HepG2 (cell line): ENCODE data around the gene CASP6. TPM values are rescaled to one million over a fixed set of nuclear protein-coding genes. Genes with fewer than 3 reads are reported as not detected.

Experiments
- CC2D1A ChIP-seq: sonication (generic); formaldehyde crosslinking; IDR thresholded peaks from 2 replicates; pipeline ENCODE4 v1.8.1; 2023; ENCODE audit warnings: mild to moderate bottlenecking, missing genetic modification reagents
- JDP2 ChIP-seq: sonication (generic); formaldehyde crosslinking; IDR thresholded peaks from 2 replicates; pipeline ENCODE4 v1.8.1; 2022; ENCODE audit warnings: missing genetic modification reagents, borderline replicate concordance
- MYNN ChIP-seq: sonication (generic); formaldehyde crosslinking; IDR thresholded peaks from 2 replicates; pipeline ENCODE4 v1.4.0; 2020; ENCODE audit warnings: mild to moderate bottlenecking, low read depth, missing genetic modification reagents
- NRL ChIP-seq: sonication (generic); formaldehyde crosslinking; IDR thresholded peaks from 2 replicates; pipeline ENCODE4 v1.5.0; 2020; ENCODE audit warnings: missing genetic modification reagents, mild to moderate bottlenecking, moderate library complexity, borderline replicate concordance
- PCBP1 ChIP-seq: fragments of 200-400 bp; formaldehyde crosslinking; IDR thresholded peaks from 2 replicates; pipeline ENCODE4 v1.6.1; 2017; ENCODE audit warnings: mild to moderate bottlenecking, low read depth, low read length, borderline replicate concordance
- PRDM4 ChIP-seq: sonication (generic); formaldehyde crosslinking; IDR thresholded peaks from 2 replicates; pipeline ENCODE4 v1.9.0; 2021; ENCODE audit warnings: missing genetic modification reagents, borderline replicate concordance
- PRMT3 ChIP-seq: sonication (generic); formaldehyde crosslinking; IDR thresholded peaks from 2 replicates; pipeline ENCODE4 v1.8.1; 2022; ENCODE audit warnings: low read depth, mild to moderate bottlenecking, moderate library complexity, missing genetic modification reagents, borderline replicate concordance
- RBM22 ChIP-seq: fragments of 200-400 bp; formaldehyde crosslinking; optimal IDR thresholded peaks from 2 replicates; pipeline ENCODE3; 2017; ENCODE audit warnings: mild to moderate bottlenecking, low read length, moderate library complexity
- XRCC5 ChIP-seq: fragments of 200-400 bp; formaldehyde crosslinking; optimal IDR thresholded peaks from 2 replicates; pipeline ENCODE3; 2017; ENCODE audit warnings: mild to moderate bottlenecking, low read length
- ZBTB42 ChIP-seq: sonication (generic); formaldehyde crosslinking; IDR thresholded peaks from 2 replicates; pipeline ENCODE4 v1.5.0; 2020; ENCODE audit warnings: mild to moderate bottlenecking, missing genetic modification reagents
- ZC3H13 ChIP-seq: sonication (generic); formaldehyde crosslinking; IDR thresholded peaks from 2 replicates; pipeline ENCODE4 v1.8.1; 2023; ENCODE audit warnings: mild to moderate bottlenecking, missing genetic modification reagents, moderate library complexity
- ZNF18 ChIP-seq: sonication (generic); formaldehyde crosslinking; IDR thresholded peaks from 2 replicates; pipeline ENCODE4 v1.8.0; 2022; ENCODE audit warnings: mild to moderate bottlenecking, missing genetic modification reagents; ENCODE audit not compliant: insufficient replicate concordance
- ZNF687 ChIP-seq: sonication (generic); formaldehyde crosslinking; IDR thresholded peaks from 2 replicates; pipeline ENCODE4 v1.5.1; 2020; ENCODE audit warnings: mild to moderate bottlenecking, missing genetic modification reagents, moderate library complexity
- ZNF773 ChIP-seq: sonication (generic); formaldehyde crosslinking; IDR thresholded peaks from 2 replicates; pipeline ENCODE4 v1.4.0; 2020; ENCODE audit warnings: missing genetic modification reagents, borderline replicate concordance
- ZNF883 ChIP-seq: sonication (generic); formaldehyde crosslinking; IDR thresholded peaks from 2 replicates; pipeline ENCODE4 v1.5.1; 2020; ENCODE audit warnings: mild to moderate bottlenecking, missing genetic modification reagents; ENCODE audit errors: not compliant biosample characterization
- polyA plus RNA-seq, 8 experiments: library from polyadenylated mRNA; depleted of rRNA in 3 of 8; stranded (reverse) in 7 of 8; unstranded in 1 of 8; fragments of >200 nt; fragmentation: Illumina TruSeq in 4 of 8; extraction: Trizol in 4 of 8; gene quantifications; 2 replicates each; pipeline versions ENCODE4 v1.2.1 to v1.2.3, GENCODE V29; 2011 to 2016; ENCODE audit warnings: low read depth in 4 of 8, missing spikeins in 1 of 8, mixed read lengths in 1 of 8; ENCODE audit not compliant: insufficient read depth in 1 of 8
- total RNA-seq, 5 experiments: library from RNA; depleted of rRNA; stranded (reverse); fragments of >200 nt; fragmentation: Illumina TruSeq; extraction: Trizol; gene quantifications; 2 replicates each; pipeline ENCODE4 v1.2.3, GENCODE V29; 2016; ENCODE audit warnings: low read depth in 1 of 5
- TF ChIP-seq, protein P1 (sequence below): sonication (generic); formaldehyde crosslinking; IDR thresholded peaks from 2 replicates; pipeline ENCODE4 v1.4.0; 2020; ENCODE audit warnings: missing genetic modification reagents

The CASP6 gene
- total and polyA plus RNA-seq, 2 of the 13 experiments (the other 11 are each of a cell fraction or from before 2014, with no cell fraction given) = 19.7 to 34.6 TPM

DNA sequence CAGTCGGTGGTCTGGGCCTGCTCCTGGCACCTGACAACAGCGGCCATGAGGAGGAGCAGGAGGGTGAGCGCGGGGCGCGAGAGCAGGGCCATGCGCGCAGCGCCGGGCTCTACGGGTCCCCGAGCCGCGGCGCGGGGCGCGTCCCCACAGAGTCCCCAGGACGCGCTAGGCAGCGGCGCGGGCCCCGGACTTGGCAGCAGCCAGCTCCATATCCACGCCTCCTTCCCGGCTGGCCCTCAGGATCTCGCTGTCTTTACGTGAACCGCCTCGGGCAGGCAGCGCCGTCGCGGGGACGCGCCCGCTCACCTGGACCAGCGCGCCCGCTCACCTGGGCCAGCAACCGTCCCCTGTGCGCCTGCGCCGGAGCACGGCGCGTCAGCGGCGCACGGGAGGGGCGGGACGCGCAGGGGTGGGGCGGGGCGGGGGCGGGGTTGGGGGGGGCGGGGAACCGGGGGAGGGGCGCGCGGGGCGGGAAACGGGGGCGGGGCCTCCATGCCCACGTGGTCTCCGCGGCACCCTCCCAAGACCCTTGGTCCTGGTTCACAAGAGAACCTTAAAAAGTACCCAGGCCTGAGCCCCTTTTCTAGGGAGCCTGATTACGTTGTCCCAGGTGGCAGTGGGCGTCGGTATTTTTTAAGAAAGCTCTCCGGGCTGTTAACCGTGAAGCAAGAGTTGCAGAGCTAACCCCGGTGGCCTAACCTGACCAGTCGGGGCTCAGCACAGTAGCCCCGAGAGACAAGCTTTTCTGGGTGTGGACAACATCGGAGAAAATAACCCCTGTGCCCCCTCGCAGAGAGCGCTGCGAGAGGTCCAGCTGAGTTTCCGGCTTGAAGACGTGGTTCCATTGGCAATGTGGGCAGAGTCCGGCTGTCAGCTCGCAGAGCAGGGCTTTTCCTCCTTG, 26.7 kb upstream of the CASP6 start, which contains the start of gene PLA2G12A (continued):
- TF ChIP-seq ZNF687 (CRISPR knock-in tag) (peak; percentile 97), JDP2 (no peak; the same call in 1 of the 2 replicates), XRCC5 (no peak), PRMT3 (no peak), RBM22 (no peak), ZNF773 (CRISPR knock-in tag) (no peak), ZNF18 (CRISPR knock-in tag) (no peak), ZBTB42 (CRISPR knock-in tag) (no peak), CC2D1A (CRISPR knock-in tag) (no peak), ZC3H13 (CRISPR knock-in tag) (peak; percentile 90), PCBP1 (0 out of 2 replicates have a peak, but pooled peaks have one; percentile 31), MYNN (CRISPR knock-in tag) (peak; percentile 50; the same call in 1 of the 2 replicates), NRL (CRISPR knock-in tag) (peak; percentile 51; the same call in 1 of the 2 replicates), ZNF883 (CRISPR knock-in tag) (peak; percentile 41), PRDM4 (CRISPR knock-in tag) (no peak)
- TF ChIP-seq, protein P1, sequence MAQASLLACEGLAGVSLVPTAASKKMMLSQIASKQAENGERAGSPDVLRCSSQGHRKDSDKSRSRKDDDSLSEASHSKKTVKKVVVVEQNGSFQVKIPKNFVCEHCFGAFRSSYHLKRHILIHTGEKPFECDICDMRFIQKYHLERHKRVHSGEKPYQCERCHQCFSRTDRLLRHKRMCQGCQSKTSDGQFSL (CRISPR knock-in tag) = 0 out of 2 replicates have a peak, but pooled peaks have one; percentile 10
